Osteoblast (primary cell): ENCODE data around the gene GATB. TPM values are rescaled to one million over a fixed set of nuclear protein-coding genes. Genes with fewer than 3 reads are reported as not detected.

Source experiments
- DNase-seq: peaks from one replicate; pipeline ENCODE4 v3.0.0; 2011; ENCODE audit warnings: low spot score, mixed read lengths; ENCODE audit not compliant: insufficient read length; ENCODE audit errors: missing footprints
- H2AFZ ChIP-seq: 2 replicates; pipeline ENCODE4 v1.6.0; 2011; ENCODE audit warnings: mild to moderate bottlenecking, low read length
- H3K27ac ChIP-seq: 2 replicates; pipeline ENCODE4 v1.5.1; 2011; ENCODE audit warnings: mild to moderate bottlenecking, low read depth, low read length, moderate library complexity
- H3K27me3 ChIP-seq: 2 replicates; pipeline ENCODE4 v1.6.0; 2012; ENCODE audit warnings: mild to moderate bottlenecking, control low read depth, inconsistent platforms, low read length, moderate library complexity; ENCODE audit not compliant: insufficient read depth
- H3K36me3 ChIP-seq: 2 replicates; pipeline ENCODE4 v1.5.1; 2011; ENCODE audit warnings: mild to moderate bottlenecking, low read length, control low read depth, moderate library complexity; ENCODE audit not compliant: insufficient read depth
- H3K4me1 ChIP-seq: 2 replicates; pipeline ENCODE4 v1.5.1; 2011; ENCODE audit warnings: mild to moderate bottlenecking, low read length, control low read depth, moderate library complexity; ENCODE audit not compliant: insufficient read depth
- H3K4me2 ChIP-seq: 2 replicates; pipeline ENCODE4 v1.6.0; 2011; ENCODE audit warnings: mild to moderate bottlenecking, low read length; ENCODE audit not compliant: insufficient read depth
- H3K4me3 ChIP-seq: fragments of 200-600 bp; sonication (generic); 3 replicates; pipeline ENCODE4 v1.5.1; 2012; ENCODE audit warnings: mild to moderate bottlenecking, low read length, inconsistent platforms; ENCODE audit not compliant: insufficient read depth
- H3K79me2 ChIP-seq: 2 replicates; pipeline ENCODE4 v1.6.0; 2012; ENCODE audit warnings: mild to moderate bottlenecking, low read length, control low read depth, inconsistent platforms; ENCODE audit not compliant: insufficient read depth
- H3K9me3 ChIP-seq: 2 replicates; pipeline ENCODE4 v1.5.1; 2011; ENCODE audit warnings: low read depth, low read length, control low read depth
- H4K20me1 ChIP-seq: 2 replicates; pipeline ENCODE4 v1.6.0; 2012; ENCODE audit warnings: mild to moderate bottlenecking, low read length, control low read depth; ENCODE audit not compliant: insufficient read depth
- CTCF ChIP-seq: IDR thresholded peaks from 2 replicates; pipeline ENCODE4 v1.5.1; 2011; ENCODE audit warnings: mild to moderate bottlenecking, low read depth, low read length, moderate library complexity; ENCODE audit errors: extremely low read depth
- total RNA-seq: library from RNA; depleted of rRNA; stranded (reverse); fragments of >200 nt; gene quantifications from 2 replicates; pipeline ENCODE4 v1.2.3, GENCODE V29; 2012

GATB gene
- total RNA-seq, 1 donor = 14.1 TPM

GRCh38 chr4:151745481-151746231 lies 15.2 kb downstream of the GATB start:
- TF ChIP-seq CTCF = no peak
- Histone ChIP-seq H4K20me1 (no peaks in the 10 kb centered on the region), H3K27ac (no peak overlapping the region), H3K4me3 (no peak overlapping the region), H3K4me1 (peaks cover 11% of the 10 kb centered on the region), H3K36me3 (no peaks in the 10 kb centered on the region), H3K27me3 (no peaks in the 10 kb centered on the region), H3K4me2 (no peak overlapping the region), H3K79me2 (peaks cover 4% of the 10 kb centered on the region), H3K9me3 (no peaks in the 10 kb centered on the region), H2AFZ (peak overlapping the region; percentile 36)
- peak; percentile 72 for DNase-seq

DNA sequence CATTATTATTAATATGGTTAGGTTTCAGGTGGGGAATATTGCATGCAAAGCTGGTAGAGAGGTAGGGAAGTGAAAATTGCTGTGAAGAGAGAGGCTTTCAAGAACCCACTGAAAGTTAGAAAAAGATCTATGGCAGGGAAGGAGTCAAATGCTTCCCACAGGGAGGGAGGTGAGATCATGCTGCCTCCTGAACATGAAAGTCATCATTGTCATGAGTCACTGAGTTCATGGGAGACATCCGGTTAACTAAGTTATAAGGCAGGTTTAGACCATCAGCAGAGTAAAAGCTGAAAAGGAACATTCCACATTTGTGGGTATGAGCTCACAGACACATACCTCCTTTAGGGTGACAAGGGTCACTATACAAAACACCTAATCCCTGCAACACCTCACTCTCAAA lies 16.2 kb downstream of the GATB start:
- no peak for TF ChIP-seq CTCF

DNA sequence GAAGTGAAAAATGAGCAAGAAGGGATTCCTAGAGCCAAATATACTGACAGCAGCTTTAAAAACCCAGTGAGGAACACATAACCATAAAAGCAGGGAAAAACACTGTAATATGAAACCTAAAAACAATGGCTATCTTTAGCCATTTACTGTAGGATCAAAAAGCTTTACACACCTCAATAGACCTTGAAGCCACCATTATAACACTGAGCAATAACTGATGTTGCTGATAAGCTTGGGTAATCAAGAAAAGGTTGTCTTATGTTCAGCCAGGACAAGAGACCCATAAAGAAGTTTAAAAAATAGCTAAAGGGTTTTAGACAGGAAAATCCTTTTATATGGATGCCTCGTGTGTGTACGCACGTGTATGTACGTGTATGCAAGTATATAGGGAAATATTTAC lies 16.9 kb downstream of the GATB start:
- no peak for DNase-seq
- H3K79me2 ChIP-seq = peaks cover 4% of the 10 kb centered on the region
- H3K27ac ChIP-seq = peak overlapping the region; percentile 66
- no peak for TF ChIP-seq CTCF
- H3K4me1 ChIP-seq = peaks cover 11% of the 10 kb centered on the region
- H3K4me3 ChIP-seq = no peak overlapping the region
- H3K4me2 ChIP-seq = no peak overlapping the region
- no peaks in the 10 kb centered on the region for H3K36me3 ChIP-seq
- H4K20me1 ChIP-seq = no peaks in the 10 kb centered on the region
- no peak overlapping the region for H2AFZ ChIP-seq
- no peaks in the 10 kb centered on the region for H3K27me3 ChIP-seq
- no peaks in the 10 kb centered on the region for H3K9me3 ChIP-seq

More for the DNA sequence above, 16.2 kb downstream of the GATB start:
- no peaks in the 10 kb centered on the region for H3K27me3 ChIP-seq
- peak; percentile 93 for DNase-seq
- H3K36me3 ChIP-seq = no peaks in the 10 kb centered on the region
- no peaks in the 10 kb centered on the region for H3K9me3 ChIP-seq
- peaks cover 4% of the 10 kb centered on the region for H3K79me2 ChIP-seq
- no peaks in the 10 kb centered on the region for H4K20me1 ChIP-seq
- H2AFZ ChIP-seq = no peak overlapping the region
- peaks cover 11% of the 10 kb centered on the region for H3K4me1 ChIP-seq
- no peak overlapping the region for H3K4me3 ChIP-seq
- peak overlapping the region; percentile 12 for H3K4me2 ChIP-seq
- H3K27ac ChIP-seq = peak overlapping the region; percentile 66

- H3K4me3 ChIP-seq = no peak overlapping the region
- H3K79me2 ChIP-seq = peaks cover 4% of the 10 kb centered on the region
- no peak for DNase-seq
- H3K27me3 ChIP-seq = no peaks in the 10 kb centered on the region
- H3K9me3 ChIP-seq = no peaks in the 10 kb centered on the region
- no peak overlapping the region for H2AFZ ChIP-seq
- no peak overlapping the region for H3K27ac ChIP-seq
- H4K20me1 ChIP-seq = no peaks in the 10 kb centered on the region
- H3K4me2 ChIP-seq = no peak overlapping the region
- peaks cover 11% of the 10 kb centered on the region for H3K4me1 ChIP-seq
- no peaks in the 10 kb centered on the region for H3K36me3 ChIP-seq
- TF ChIP-seq CTCF = no peak
Measured at GRCh38 chr4:151743128-151743854, 17.5 kb downstream of the GATB start.
